Gastrocnemius medialis (tissue), 4 donors: ENCODE data around the gene TMEM52.

Source experiments
- CTCF ChIP-seq, 5 experiments: fragments of 450-650 bp in 3 of 5; fragments of 200-600 bp in 2 of 5; sonication (generic) in 2 of 5; IDR thresholded peaks in 4 of 5; conservative IDR thresholded peaks in 1 of 5; 1 replicate in 4 of 5; 2 replicates in 1 of 5; pipeline ENCODE4 v1.5.1; 2016 to 2019; ENCODE audit warnings: antibody characterized with exemption in 5 of 5, mild to moderate bottlenecking in 3 of 5, moderate library complexity in 3 of 5
- POLR2A ChIP-seq, 2 donors: fragments of 450-650 bp; IDR thresholded peaks; one replicate each; pipeline ENCODE4 v1.6.1; 2017; ENCODE audit warnings: antibody characterized with exemption in 2 of 2, mild to moderate bottlenecking in 2 of 2, moderate library complexity in 2 of 2

- peak in 1 of 5 experiments; percentile 20 for TF ChIP-seq CTCF (IDR thresholded peaks at IDR 0.05 in 4 of 5, conservative IDR thresholded peaks at IDR 0.05 in 1 of 5)
- TF ChIP-seq POLR2A (IDR thresholded peaks at IDR 0.05) = peak; percentile 89 to 90
Measured at GRCh38 chr1:1918901-1919303, at the start of gene TMEM52.
